Hematopoietic multipotent progenitor cell treated with erythropoietin and hydrocortisone succinate and interleukin-3 and kit ligand, for 6 days (in vitro differentiated cells): ENCODE results near the gene CEP72.
"Not testable (repeated sequence)": the region's sequence is repeated elsewhere in the genome, so short reads cannot be mapped to it uniquely, and the experiment has no call there.

ENCODE experiments used
- DNase-seq: peaks from one replicate; pipeline ENCODE4 v3.0.0-alpha.2; 2015

Gene CEP72

DNA sequence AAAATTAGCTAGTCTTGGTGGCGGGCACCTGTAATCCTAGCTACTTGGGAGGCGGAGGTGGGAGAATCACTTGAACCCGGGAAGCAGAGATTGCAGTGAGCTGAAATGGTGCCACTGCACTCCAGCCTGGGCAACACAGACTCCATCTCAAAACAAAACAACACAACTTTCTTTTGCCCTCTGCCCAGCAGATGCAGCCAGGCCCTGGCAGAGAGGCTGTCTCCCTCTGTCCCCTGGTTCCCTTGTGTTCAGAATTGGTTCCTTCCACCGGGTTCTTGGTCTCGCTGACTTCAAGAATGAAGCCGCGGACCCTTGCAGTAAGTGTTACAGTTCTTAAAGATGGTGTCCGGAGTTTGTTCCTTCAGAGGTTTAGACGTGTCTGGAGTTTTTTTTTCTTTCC is 30.2 kb upstream of the CEP72 start:
- DNase-seq, result no peak

DNA sequence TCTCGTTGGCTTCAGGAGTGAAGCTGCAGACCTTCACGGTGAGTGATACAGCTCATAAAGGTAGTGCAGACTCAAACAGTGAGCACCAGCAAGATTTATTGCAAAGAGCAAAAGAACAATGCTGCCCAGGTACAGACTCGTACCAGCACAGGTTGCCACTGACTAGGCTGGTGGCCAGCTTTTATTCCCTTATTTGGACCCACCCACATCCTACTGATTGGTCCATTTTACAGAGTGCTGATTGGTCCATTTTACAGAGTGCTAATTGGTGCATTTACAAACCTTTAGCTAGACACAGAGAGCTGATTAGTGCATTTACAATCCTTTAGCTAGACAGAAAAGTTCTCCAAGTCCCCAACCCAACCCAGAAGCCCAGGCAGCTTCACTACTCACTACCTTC is 29.7 kb upstream of the CEP72 start:
- DNase-seq, result not testable (repeated sequence)

DNA sequence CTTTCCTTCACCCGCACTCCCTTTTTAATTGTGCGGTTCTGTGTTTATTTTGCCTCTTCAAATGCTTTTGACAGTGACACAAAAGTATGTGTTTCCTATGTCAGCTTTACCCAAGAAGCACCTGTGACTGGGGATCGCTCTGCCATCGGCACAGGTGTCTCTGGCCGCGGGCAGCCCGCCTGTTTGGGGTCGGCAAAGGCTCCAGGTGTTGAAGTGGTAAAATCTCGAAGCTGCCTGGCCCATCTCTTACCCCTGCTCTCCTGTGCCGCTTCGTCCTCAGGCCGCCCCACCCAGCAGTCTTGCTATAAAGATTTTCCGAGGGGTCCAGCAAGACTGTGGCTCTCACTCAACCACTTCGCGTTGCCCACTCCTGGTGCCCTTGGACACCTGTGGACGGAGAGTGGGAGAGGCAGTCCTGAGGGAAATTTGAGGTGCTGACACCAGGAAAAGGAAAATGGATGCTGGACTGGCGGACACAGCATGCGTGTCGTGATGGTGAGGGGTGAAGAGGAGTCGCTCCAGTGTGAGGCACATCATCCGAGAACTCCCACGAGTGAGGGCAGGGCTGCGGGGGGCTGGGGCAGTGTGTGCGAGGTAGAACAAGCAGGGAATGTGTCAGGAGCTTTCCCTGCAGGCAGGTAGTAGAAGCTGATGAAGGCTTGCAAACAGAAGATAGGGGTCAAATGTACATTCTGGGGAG is 29.1 kb upstream of the CEP72 start:
- DNase-seq, result no peak

DNA sequence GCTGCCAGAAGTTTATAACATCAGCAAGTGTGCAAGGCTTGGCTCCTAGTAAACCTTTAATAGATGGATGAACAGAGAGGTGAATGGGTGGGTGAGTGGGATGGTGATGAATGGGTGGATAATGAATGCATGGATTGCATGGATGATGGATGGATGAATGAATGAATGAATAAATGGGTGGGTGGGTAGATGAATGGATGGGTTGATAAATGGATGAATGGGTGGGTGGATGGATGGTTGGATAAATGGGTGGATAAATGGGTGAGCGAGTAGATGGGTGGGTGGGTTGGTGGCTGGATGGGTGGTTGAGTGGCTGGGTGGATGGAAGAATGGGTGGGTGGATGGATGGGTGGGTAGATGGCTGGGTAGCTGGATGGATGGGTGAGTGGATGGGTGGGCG is 28.5 kb upstream of the CEP72 start:
- DNase-seq, result no peak

DNA sequence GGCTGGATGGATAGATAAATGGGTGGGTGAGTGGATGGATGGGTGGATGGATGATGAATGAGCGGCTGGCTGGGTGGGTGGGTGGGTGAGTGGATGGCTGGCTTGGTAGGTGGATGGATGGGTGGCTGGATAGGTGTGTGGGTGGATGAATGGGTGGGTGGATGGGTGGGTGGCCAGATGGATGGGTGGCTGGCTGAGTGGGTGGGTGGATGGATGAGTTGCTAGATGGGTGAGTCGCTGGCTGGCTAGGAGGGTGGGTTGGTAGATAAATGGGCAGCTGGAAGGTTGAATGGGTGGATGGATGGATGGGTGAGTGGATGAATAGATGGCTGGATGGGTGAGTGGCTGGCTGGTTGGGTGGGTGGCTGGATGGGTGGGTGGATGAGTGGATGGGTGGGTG is 27.9 kb upstream of the CEP72 start:
- no peak for DNase-seq

DNA sequence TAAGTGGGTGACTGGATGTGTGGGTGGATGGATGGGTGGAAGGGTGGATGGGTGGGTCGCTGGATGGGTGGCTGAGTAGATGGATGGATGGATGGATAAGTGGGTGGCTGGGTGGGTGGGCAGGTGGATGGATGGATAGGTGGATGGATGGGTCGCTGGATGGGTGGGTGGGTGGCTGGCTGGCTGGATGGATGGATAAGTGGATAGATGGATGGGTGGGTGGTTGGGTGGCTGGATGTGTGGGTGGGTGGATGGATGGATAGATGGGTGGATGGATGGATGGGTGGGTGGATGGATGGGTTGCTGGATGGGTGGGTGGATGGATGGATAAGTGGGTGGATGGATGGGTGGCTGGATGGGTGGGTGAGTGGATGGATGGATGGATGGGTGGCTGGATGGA is 27.3 kb upstream of the CEP72 start:
- DNase-seq, result no peak

DNA sequence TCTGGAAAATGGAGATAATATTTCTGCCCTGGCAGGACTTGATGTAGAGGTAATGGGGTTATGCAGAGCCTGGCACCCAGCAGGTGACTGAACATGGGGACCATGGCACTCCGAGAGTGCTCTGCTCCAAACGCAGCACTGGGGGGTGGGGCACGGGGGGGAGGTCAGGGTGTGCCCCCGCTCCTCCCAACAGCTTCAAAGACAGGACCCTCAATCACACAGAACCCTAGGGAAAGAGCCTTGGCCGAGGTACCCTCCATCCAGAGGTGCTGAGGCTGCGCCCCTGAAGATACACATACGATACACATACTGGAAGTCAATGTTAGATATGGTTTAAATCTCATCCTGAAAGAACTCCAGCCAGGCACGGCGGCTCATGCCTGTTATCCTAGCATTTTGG is 26.6 kb upstream of the CEP72 start:
- DNase-seq, result no peak

DNA sequence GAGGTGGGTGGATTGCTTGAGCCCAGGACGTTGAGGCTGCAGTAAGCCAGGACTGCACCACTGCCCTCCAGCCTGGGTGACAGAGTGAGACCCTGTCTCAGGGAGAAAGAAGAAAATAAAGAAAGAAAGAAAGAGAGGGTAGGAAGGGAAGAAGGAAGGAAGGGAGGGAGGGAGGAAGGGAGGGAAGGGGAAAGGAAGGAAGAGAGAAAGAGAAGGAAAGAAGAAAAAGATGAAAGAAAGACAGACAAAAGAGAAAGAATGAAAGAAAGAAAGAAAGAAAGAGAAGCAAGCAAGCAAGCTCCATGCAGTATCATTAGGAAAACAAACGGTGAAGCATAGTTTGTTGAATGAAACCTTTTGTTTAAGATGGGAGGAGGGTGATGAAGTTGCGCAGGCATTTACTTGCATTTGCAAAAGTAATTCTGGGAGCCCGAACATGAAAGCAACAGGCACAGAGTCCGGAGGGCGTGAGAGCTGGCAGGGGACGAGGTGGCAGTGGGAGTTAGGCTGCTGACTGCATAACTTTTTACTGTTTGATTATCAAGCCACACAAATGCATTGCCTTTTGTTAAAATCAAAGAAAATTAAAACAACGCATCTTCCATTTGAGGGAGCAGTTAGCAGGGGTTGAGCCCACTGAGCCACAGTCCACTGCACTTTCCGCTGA is 26.0 kb upstream of the CEP72 start:
- no peak for DNase-seq

DNA sequence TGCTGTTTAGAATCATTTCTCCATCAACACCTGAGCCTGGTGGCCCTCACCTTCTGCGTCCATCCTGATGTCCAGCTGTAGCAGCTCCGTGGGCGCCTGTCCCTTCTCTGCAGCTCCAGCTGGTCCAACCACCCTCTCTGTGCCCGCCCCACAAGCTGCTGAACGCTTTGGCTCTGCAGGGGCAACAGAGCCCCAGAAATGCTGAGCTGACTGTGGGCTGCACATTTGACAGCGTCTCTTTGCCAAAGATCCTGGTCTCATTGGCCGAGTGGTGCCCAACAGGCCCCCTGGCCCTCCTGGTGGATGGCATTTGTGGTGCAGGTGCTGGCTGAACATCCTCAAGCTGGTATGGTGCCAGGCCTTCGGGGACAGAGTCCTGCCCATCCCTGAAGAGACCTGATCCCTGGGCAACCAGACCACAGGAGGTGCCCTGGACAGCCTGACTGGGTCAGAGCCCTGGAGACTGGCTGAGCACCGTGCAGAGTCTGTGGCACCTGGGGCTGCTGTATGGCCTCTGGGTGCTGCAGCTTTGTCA is 25.3 kb upstream of the CEP72 start:
- no peak for DNase-seq

DNA sequence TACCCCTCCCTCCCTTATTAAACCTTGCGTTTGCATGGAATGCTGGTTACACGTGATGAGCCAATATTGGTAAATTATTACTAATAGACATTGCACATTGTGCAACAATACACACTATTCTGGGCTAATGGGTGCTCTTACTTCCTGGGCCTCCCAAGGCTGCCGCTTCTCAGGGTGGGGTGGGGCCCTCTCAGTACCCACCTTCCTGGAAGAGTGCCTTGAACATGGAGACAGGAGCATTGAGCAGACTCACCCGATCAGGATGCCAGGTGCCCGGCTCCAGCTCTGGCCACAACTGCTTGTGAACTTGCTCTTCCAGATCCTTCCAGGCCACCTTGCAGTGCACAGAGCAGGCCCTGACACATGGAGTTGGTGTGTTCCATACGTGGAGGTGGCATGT is 24.7 kb upstream of the CEP72 start:
- DNase-seq, result no peak

DNA sequence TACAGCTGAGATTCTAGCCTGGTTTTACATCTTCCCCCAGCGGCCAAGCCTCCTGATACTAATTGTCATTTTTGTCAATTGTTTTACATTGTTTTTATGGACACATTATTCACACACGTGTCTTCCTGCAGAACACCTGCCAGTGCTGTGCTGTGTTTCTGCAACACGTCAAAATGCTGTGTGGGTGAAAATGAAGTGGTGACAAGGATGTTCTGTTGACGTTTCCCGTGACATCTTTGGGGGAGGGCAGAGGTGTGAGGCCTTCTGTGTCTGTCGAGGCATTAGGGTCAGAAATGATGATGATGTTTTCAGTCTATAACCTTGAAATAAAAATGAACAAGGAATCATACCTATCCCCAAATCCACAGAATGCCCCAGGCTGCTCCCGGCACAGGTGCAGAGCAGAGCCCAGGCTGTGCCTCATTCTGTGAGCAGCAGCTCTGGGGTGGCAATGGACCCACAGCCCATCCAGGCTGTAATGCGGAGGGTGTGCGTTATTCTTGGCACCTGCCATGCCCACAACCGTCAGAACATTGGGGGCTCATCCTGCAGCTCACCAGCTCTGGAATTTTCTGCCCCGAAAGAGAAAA is 23.6 kb upstream of the CEP72 start:
- no peak for DNase-seq

DNA sequence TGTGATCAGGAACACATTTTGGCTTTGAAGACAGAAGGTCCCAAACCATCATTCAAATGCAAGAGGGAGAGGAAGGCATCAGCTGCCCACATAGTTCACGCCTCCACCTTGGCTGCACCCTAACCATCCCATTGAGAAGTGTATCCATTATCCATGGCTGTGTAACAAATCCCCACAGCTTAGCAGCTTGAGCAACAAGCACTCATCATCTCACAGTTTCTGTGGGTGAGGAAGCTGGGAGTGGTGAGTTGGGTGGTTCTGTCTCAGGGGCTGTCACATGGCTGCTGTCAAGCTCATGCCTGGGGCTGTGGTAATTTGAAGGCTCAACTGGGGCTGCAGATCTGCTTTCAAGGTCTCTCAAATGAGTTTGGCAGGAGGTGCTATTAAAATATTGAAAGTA is 23.0 kb upstream of the CEP72 start:
- no peak for DNase-seq

DNA sequence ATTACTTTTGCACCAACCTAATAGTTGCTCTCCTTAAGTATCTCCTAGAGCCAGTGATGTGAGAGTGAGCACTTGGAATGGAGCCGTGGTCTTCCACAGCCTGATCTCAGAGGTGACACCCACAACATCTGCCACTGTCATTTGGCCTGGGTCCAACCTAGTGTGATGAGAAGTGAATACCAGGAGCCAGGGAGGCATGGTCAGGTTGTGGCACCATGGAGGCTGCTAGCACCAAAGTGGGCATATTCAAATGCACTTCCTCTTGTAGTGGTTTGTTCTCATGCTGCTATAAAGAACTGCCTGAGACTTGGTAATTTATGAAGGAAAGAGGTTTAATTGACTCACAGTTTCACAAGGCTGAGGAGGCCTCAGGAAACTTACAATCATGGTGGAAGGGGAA is 22.6 kb upstream of the CEP72 start:
- peak; percentile 6 for DNase-seq

DNA sequence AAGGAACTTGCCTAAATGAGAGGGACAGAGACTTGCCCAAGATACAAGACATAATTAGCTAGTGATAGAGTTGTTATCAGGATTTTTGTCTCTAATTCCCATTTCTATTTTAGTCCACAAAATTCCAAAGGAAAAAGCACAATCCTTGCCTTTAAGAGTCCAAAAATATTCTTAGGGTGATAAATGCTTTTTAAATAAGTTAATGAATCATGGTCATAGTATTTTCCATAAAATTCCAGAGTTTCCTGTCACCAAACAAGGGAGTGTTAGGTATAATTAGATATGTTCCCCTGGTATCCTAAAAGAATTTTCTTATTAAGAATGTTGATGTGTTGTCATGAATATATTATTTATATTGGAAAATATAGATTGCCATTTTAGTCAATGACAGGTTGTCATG is 21.8 kb upstream of the CEP72 start:
- DNase-seq, result no peak

DNA sequence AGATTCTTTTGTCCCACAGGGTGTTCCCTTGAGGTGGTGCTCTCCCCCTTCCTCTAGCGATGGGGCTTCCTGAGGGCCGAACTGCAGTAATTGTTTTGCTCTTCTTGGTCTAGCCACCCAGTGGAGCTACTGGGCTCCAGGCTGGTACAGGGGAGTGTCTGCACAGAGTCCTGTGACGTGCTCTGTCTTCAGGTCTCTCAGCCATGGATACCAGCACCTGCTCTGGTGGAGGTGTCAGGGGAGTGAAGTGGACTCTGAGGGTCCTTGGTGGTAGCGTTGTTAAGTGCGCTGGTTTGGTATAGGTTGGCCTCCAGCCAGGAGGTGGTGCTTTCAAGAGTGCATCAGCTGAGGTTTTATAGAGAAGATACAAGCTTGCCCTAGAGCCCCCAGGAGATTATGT is 20.4 kb upstream of the CEP72 start:
- DNase-seq, result no peak

DNA sequence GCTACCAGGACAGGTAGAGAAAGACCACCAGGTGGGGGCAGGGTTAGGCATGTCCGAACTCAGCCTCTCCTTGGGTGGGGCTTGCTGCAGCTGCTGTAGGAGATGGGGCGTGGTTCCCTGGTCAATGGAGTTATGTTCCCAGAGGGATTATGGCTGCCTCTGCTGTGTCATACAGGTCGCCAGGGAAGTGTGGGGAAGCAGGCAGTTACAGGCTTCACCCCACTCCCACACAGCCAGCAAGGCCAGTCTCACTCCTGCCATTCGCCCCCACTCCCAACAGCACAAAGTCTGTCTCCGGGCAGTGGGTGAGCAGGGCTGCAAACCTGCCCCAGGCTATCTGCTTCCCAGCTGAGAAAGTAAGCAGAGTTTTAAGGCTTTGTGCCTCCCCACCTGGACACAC is 20.0 kb upstream of the CEP72 start:
- no peak for DNase-seq

DNA sequence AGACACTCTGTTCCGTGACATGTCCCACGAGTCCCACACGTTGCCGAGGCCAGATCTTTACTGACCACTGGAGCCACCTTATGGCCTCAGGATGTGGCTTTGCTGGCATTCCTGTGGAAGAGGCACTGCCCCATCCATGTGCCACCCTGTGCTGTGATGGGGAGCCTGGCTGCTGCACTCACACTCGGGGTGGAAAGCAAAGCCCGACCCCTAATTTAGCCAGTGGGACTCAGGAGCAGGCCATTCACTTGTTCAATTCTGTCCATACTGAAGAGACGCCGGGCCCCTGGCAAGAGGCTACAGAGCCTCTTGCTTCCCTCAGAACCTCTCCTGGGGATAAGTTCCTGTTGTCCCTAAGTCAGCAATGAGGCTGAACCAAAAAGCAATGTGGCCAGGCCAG is 18.6 kb upstream of the CEP72 start:
- no peak for DNase-seq

DNA sequence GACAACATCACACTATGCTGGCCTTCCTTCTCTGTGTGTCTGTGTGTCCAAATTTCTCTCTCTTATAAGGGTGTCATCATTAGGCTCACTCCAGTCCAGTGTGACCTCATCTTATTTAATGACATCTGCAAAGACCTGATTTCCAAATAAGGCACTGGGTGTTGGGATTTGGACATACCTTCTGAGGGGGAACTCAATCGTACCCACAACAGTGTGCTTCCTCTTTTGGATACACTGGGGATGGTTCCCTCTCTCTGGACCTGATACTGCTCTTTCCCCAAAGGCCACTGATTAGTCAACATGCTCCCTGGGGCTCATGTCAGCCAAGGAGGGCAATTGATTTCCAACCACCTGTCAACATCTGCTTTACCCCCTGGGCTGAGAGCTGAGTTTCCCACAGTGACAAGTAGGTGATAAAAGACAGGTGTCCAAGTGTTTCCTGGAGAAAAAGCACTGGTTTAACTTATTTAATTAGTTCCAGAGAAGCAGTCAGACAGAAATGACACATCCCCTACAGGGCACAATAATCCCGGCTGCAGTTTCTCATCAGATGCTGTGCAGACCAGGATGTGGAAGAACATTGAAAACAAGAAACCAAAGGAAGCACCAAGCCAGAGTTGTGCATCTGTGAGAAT is 17.8 kb upstream of the CEP72 start:
- no peak for DNase-seq

DNA sequence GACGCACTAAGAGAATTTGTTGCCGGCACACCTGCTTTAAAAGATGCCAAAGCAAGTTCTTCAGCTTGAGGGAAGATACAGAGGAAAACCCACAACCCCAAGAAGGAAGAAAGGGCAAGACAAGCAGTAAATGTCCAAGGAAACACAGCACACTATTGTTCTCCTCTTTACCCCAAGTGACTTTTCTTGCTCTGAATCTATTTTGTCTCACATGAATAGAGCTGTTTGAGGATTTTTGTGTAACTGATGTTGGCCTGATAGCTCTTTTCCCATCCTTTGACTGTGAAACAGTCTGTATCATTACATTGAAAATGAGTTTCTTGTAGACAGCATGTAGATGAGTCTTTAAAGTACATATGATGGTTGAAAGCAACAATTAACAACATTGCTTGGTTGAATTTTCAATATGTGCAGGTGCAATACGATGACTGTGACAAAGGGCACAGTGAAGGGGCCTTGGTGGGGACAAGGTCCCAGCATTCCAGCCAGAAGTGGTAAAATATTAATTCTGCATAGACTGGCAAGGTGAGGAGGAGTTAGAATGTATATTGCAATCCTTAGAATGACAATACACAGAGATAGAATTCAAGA is 16.8 kb upstream of the CEP72 start:
- no peak for DNase-seq

DNA sequence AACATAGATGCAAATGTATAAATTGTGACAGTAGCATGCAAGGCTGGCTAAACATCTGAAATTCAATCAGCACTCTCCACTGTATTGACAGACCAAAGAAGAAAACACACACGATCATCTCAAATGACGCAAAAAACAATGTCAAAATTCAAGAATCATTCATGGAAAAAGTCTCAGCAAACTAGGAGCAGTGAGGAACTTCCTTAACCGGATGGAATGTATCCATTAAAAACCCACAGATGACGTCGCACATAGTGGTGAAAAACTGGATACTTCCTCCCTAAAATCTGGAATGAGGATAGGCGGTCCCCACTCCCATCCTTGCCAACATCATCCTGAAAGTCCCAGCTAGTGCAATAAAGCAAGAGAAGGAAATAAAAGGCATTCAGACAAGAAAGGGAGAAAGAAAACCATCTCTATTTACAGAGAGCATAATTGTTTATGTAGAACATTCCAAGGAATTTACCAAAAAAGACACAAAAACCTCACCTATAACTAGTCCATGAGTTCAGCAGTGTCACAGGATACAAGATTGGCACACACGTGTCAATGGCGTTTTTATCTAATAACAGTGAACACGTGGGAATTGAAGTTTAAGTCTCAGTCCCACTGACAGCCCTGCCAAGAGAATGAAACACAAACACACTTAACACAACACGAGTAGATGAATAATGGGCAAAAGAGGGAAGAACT is 14.1 kb upstream of the CEP72 start:
- no peak for DNase-seq

DNA sequence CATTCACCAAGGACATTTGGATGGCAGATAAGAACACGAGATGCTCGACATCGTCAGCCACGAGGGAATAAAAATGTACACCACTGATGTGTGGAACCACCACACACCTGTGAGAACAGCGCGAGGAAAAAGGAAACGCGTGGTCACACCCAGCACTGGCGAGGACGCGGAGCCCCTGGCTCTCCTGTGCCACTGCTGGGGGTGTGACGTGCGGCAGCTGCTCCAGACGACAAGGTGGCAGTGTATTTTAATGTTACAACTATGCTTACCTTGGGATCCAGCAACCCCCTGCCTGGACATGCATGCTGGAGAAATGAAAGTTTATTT is 13.6 kb upstream of the CEP72 start:
- DNase-seq, result no peak

DNA sequence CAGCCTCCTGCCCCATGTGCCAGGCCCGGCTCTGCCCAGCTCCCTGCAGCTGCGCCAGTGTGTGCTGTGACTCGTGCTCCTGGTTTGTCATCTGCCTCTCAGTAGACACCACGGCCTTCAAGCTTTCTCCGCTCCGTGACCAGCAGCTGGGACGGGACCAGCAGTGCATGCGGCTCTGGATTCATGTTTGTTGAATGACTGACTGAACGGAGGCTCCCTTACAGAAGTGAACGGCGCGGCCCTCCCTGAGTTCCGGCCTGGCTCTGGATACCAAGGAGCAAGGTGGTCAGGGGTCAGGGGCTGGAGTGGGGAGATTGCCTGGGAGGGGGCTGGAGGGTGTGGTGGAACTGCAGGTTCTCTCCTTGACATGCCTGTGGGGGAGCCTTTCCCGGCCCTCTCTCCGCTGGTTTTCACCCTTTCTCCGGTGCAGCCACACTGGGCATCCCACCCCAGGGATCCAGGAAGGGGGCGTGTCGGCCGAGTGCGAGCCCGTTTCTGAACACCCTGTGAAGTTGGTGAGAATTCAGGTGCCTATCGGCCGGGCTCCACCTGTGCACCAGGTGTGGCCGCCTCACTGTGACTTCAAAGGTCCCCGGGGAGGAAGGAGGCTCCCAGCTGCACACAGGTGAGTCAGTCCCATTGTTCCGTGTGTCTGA is 11.1 kb upstream of the CEP72 start:
- DNase-seq, result no peak
